Measurements from ENCODE around the gene MROH2A.

MROH2A gene

DNA sequence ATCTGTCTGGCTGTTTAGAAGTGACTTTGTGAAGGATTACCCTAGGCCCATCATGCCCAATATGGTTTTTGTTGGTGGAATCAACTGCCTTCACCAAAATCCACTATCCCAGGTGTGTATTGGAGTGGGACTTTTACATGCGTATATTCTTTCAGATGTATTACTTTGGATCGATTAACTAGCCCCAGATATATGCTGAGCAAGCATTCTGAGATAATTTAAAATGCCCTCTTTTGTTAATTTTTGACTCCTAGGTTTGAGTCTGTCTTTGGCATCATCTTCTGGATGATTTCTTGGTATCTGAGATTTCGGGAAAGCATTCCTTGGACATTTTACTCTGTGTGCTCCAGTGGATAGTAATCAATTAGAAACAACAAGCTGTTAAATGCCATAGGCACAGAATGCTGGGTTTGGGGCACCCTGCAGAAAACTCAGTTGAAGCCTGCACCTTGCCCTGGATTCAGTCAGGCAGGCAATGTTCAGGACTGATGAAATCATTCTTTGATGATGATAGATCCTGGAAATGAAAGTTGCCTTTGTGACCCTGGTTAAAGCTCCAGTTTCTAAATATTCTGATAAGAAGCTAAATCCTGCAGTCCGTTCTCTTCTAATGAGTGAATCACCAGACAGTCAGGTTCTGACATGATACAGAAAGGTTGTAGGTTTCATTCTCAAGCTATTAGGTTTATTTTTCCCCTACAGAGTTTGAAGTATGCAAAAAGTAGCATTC is 16.9 kb upstream of the MROH2A start:
- DNase-seq (ENCODE audit: low read depth in 2 of 2, low spot score in 1 of 2), result no peak

DNA sequence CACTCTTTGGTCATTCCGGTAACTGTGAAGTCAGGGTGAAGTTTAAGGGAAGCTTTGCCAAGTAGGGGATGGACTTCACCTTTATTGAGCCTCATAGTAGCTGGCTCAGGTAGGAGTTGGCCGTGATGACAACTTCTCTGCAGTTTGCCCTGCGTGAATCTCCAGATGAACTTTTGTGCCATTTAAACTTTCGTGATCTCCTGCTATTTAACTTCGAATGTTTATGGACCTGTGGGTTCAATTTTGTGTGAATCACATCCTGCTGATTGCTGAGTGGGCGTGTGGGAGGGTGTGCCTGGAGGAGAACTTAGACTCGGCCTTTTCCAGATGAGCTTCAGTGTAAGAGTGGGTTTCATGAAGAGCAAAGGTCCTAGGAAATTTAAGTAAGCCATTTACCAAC is 13.9 kb upstream of the MROH2A start:
- no peak for DNase-seq (ENCODE audit: low read depth in 2 of 2, low spot score in 1 of 2)

DNA sequence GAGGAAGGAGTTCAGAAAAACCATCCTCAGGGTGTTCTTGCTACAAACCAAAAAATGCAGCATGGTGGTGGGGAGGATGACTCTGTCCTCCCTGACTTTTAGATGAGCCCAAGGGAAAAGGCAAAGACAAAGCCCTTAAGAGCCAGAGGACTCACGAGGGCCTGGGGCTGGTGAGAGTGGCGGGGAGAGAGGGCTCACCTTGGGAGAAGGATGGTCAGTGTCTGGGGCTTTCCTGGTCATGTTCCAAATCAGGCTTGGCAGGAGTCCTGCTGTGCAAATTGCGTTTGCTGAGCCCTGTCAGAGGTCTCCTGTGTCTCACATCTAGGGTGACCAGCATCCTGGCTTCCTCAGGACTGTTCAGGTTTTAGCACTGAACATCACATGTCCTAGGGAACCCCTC is 13.4 kb upstream of the MROH2A start:
- DNase-seq (ENCODE audit: low read depth in 2 of 2, low spot score in 1 of 2), result no peak

DNA sequence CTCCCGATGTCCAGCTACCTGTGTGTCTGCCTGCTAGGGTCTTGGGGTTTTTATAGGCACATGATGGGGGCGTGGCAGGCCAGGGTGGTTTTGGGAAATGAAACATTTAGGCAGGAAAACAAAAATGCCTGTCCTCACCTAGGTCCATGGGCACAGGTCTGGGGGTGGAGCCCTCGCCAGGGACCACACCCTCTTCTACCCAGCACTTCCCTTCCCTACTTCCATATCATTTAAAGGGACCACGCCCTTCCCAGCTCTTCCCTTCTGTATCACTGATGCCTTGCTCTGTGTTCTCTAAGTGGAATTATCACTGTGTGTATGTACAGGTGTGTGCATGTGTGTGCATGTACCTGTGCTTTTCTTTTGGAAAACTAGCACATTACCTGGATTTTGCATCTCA is 11.7 kb upstream of the MROH2A start:
- no peak for DNase-seq (ENCODE audit: low read depth in 2 of 2, low spot score in 1 of 2)

DNA sequence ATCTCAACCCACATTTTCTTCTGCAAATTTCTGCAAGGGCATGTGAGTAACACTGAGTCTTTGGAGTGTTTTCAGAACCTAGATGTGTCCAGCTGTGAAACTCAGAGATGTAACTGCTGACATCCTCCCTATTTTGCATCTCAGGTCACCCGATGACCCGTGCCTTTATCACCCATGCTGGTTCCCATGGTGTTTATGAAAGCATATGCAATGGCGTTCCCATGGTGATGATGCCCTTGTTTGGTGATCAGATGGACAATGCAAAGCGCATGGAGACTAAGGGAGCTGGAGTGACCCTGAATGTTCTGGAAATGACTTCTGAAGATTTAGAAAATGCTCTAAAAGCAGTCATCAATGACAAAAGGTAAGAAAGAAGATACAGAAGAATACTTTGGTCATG is 10.1 kb upstream of the MROH2A start:
- DNase-seq (ENCODE audit: low read depth in 2 of 2, low spot score in 1 of 2), result no peak

DNA sequence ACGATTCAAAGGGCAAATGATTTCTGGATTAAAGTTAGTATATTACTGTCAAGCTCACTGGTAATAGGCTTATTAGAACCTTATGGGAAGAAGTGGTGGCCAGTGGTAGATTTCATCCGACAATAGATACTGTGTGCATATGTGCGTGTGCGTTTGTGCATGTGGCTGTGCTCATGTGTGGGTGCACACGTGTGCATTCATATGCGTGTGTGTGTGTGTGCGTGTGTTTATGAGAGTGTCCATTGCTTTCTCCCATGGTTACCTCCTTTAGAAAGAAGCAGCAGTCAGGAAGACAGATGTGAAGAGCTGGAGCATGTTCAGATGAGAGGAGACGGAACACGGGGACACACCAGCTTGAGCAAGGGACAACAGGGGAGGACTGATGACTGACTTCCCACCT is 8.9 kb upstream of the MROH2A start:
- DNase-seq (ENCODE audit: low read depth in 2 of 2, low spot score in 1 of 2), result no peak

DNA sequence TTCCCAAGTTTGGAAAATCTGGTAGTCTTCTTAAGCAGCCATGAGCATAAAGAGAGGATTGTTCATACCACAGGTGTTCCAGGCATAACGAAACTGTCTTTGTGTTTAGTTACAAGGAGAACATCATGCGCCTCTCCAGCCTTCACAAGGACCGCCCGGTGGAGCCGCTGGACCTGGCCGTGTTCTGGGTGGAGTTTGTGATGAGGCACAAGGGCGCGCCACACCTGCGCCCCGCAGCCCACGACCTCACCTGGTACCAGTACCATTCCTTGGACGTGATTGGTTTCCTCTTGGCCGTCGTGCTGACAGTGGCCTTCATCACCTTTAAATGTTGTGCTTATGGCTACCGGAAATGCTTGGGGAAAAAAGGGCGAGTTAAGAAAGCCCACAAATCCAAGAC is 6.0 kb upstream of the MROH2A start:
- no peak for DNase-seq (ENCODE audit: low read depth in 2 of 2, low spot score in 1 of 2)

DNA sequence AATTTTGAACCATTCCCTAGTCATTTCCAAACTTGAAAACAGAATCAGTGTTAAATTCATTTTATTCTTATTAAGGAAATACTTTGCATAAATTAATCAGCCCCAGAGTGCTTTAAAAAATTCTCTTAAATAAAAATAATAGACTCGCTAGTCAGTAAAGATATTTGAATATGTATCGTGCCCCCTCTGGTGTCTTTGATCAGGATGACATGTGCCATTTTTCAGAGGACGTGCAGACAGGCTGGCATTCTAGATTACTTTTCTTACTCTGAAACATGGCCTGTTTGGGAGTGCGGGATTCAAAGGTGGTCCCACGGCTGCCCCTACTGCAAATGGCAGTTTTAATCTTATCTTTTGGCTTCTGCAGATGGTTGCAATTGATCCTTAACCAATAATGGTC is 5.5 kb upstream of the MROH2A start:
- no peak for DNase-seq (ENCODE audit: low read depth in 2 of 2, low spot score in 1 of 2)

DNA sequence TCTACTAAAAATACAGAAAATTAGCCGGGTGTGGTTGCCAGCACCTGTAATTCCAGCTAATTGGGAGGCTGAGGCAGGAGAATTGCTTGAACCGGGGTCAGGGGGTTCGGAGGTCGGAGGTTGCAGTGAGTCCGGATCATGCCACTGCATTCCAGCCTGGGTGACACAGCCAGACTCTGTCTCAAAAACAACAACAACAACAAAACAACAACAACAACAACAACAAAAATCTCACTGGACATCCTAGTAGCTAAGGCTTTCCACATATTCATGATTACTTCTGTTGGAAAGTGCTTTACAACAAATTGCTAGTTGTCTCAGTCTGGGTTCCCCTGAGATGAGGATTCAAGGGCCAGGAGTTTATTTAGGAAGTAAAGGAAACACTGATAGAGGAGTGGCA is 4.3 kb upstream of the MROH2A start:
- DNase-seq (ENCODE audit: low read depth in 2 of 2, low spot score in 1 of 2), result no peak

DNA sequence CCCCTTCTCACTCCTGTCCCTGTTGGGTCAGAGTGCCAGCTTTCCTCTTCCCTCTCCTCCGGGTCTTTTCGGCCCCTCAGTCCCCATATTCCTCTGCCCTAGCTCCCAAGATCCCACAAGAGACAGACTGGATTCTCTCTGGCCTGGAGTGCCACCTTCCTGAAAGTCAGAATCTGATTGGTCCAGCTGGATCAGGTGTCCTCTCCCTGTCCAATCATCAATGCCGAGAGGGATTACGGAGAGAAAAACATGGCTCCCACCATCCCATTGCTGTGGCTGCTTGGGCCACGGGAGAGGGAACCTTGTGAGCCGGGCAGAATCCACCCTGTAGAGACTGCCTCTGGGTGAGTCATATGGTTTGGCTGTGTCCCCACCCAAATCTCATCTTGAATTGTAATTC is 2.7 kb upstream of the MROH2A start:
- DNase-seq (ENCODE audit: low read depth in 2 of 2, low spot score in 1 of 2), result no peak

DNA sequence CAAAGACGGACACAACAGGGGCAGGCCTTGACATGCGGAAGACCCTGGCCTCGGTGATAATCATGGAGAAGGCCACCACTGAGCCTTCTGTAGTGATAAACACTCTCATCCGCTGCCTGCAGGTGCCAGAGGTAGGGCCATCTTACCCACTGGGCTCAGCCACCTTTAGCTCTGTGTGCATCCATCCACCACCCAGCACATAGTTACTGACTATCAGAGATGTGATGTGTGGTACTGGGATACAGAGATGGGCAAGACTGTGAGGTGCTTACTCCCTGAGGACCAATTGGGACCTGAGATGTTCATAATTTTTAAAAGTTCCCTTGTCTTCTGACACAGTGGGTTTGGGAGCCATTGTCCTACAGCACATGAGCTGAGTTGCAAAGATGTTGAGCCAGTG is 1.6 kb downstream of the MROH2A start:
- DNase-seq (ENCODE audit: low read depth in 2 of 2, low spot score in 1 of 2), result no peak

DNA sequence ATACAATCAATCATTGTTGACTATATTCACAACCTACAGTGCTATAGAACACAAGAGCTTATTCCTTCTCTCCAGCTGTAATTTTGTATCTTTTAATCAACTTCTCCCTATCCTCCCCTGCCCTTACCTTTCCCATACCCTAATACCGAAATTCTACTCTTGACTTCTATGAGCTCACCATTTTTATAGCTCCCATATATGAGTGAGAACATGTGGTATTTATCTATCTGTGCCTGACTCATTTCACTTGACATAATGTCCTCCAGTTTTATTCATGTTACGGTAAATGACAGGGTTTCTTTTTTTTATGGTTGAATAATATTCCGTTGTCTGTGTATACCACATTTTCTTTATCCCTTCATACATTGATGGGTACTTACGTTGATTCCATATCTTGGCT is 2.6 kb downstream of the MROH2A start:
- no peak for DNase-seq (ENCODE audit: low read depth in 2 of 2, low spot score in 1 of 2)

DNA sequence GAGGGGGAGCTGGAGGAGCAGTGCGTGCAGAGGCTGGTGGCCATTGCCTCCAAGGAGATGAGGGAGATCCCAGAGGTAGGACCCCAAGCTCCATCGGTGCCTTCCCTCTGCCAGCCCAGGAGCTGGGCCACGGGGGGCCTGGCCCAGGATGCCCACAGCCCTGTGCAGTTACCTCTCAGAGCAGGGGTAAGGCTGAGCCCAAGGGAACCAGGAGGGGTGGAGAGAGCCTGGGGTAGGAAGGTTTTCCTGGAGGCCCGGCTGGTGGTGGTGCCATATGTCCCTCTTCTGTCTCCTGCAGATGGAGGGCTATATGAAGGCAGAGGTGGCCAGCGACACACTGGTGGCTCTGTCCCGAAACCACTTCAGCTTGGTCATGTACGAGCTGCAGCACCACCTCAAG is 11.4 kb downstream of the MROH2A start:
- no peak for DNase-seq (ENCODE audit: low read depth in 2 of 2, low spot score in 1 of 2)

DNA sequence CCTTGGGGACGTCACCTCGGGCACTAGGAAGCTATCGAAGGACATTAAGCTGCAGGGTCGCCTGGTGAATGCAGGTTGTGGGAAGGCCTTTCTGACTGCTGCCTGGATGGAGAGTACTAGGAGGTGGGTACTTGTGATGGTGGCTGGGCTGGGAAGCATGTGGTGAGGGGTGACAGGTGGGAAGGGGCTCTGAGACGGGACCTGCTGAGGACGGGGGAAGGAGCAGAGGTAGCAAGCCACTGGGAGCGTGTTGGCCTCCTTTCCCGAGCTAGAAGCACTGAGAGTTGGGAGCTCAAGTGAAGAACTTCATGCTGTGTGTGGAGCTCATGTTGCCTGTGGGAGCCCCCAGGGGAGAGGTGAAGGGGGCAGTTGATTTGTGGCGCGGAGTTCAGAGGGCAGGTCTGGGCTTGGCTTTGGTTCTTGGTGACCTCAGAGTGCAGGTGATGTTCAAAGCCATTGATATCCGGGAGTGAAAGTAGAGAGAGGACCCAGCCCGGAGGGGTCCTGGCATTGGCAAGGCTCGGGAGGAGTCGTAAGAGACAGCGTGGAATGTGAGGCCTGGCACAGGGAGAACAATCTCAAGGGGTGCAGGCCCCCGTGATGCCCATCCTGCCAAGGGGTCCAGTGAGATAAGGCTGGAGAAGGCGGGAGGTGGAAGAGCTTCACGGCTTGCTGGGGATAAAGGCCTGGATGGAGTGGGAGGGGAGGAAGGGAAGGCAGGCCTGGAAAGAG is 13.2 kb downstream of the MROH2A start:
- no peak for DNase-seq (ENCODE audit: low read depth in 2 of 2, low spot score in 1 of 2)

DNA sequence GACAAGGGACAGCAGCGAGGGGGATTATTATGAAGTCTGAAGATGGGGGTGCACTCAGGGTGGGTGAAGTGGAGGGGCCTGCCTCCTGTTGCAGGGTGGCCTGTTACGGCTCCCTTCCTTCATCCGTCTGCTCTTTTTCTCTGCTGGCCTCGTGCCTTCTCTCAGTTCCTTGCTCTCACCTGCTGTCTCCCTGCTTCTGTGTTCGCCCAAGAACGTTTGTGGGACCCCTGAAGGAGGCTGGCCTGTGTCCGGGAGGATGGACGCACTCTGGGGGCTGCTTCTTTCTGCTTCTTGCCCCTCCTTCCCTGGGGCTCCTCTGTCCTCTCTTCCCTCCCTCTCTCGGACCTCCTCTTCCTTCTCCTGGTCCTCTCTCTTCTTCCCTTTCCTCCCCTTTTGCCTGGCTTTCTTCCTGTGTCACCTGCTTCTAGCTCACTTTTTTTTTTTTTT is 13.8 kb downstream of the MROH2A start:
- DNase-seq (ENCODE audit: low read depth in 2 of 2, low spot score in 1 of 2), result no peak

DNA sequence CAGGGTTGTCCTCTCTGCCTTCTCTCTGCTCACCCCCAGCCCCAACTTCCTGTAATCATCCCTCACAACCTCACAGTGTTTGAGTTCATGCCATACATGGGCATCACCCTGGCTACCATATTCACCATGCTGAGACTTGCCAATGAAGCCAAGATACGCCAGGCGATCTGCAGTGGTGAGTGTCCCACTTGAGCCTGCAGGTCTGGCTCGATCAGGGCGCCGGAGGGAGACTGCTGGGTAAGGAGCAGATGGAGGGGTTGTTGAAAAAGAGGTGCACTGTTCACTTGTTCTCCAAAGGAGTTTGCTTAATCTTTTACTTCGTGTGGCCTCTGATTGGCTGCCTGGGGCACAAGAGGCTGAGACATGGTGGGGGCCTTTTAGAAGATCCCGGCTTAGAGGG is 14.6 kb downstream of the MROH2A start:
- DNase-seq (ENCODE audit: low read depth in 2 of 2, low spot score in 1 of 2), result no peak

DNA sequence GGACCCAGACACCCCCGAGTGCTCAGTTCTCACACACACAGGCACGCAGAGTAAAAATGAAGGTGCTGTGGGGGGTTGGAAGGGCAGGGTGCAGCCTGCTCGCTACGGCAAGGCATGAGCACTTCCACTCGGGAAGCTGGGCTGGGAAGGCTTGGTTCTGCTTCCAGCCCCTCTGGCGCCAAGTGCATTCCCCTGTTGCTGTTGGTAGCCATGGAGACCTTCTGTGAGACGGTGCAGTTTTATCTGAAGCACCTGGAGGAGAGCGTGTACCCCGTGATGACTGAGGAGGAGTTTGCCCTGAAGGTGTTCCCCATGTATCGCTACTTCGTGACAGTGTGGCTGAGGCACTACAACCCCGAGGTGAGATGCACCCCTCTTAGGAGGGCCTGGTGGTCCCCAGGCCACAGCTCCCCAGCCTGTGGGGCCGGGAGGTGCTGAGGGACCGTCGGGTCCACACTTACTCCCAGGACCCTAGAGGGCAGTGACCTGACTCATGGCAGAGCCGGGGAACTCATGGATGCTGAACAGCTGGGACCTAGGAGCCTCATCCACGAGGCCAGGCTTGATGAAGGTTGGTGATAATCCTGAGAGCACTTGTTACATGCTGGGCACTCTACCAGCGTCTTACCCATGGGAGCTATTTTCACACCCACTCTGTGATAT is 15.5 kb downstream of the MROH2A start:
- DNase-seq (ENCODE audit: low read depth in 2 of 2, low spot score in 1 of 2), result no peak

DNA sequence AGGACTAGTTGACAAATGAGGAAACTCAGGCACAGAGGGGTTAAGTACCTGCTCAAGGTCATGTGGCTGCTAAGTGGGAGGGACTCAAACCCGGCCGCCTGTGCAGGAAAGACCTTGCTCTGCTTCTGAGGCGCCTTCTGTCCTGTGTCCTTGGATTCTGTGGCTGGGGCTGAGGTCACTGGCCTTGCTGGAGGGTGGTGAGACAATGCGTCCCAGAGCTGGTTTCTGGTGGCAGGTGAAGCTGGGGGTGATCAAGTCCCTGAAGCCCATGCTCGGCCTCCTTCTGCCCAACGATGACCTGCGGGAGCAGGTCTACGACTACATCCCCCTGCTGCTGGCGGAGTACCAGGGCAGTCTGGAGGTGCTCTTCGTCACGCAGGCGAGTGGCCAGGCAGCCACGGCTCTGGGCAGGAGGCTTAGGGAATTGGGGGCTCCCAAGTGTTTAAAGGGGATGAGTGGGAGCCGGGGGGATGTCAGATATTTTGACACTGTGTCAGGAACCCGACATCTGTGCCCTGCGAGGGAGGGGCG is 16.1 kb downstream of the MROH2A start:
- no peak for DNase-seq (ENCODE audit: low read depth in 2 of 2, low spot score in 1 of 2)

DNA sequence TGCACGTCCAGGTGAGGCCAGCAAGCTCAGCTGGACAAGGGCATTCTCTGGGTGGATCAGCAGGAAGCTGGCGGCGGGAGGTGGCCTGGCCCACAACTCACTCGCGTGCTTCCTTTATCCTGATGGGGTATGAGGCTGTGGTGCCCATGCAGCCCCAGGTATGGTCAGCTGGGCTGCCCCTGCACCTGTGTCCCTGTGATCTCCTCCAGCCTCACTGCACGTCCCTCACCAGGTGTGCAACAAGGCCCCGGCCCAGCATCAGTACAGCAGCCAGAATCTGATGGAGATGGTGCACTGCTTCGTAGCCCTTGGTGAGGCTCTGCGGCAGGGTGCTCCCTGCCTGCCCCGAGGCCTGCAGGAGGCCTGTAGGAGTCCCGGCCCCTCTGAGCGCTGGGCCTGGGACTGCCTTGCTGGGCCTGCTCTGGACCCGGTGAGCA is 17.6 kb downstream of the MROH2A start:
- no peak for DNase-seq (ENCODE audit: low read depth in 2 of 2, low spot score in 1 of 2)

DNA sequence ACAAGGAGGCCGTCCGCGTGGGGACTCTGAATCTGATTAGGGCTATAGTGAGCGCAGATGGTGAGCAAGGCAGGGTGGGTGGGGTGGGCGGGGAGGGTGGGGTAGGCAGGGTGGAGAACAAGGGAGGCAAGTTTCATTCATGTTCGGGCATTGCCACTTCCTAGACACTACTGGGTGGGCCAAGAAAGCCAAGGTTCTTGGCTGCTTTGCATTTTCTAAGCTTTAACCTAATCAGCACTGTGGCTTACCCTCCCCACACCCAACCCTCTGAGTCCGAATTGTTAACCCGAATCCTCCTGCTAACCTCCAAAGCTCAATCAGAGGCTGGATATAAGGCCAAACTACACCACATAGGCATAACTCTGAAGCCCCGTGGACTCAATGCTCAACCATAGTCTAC is 18.1 kb downstream of the MROH2A start:
- DNase-seq (ENCODE audit: low read depth in 2 of 2, low spot score in 1 of 2), result no peak

DNA sequence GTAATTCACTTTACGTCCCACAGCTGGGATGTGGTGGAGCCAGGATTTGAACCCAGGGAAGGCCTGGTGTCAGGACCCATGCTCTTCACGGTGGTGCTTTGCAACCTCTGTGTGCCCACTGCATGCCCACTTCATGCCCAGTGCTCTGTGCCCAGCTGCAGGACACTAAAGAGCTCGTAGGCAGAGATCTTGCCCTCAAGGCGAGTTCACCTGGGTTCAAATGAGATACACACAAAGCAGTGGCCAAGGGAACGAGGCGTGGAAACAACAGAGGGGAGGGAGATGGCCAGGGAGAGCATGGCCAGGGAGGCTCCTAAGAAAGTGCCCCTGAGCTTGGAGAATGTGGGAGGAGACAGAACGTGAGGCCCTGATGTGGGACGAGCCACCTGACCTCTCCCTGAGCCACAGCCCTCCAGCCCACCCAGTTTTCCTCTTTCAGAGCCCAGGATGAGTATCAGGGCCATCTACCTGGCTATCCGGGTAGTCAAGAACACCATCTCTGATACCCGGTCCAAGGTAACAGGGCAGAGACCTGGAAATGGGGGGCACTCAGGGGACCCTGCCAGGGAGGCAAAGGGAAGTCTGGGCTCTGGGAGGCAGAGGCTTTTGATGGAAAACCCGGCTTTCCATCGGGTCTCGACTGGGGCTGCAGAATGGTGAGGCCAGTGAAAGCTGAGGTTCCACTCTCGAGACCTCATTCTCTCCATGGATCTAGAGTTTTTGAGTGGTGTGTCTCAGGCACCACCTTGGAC is 20.4 kb downstream of the MROH2A start:
- DNase-seq (ENCODE audit: low read depth in 2 of 2, low spot score in 1 of 2), result no peak
